GM18519 (cell line): ENCODE measurements around the gene MPLKIP.
"Not testable (repeated sequence)": the region's sequence is repeated elsewhere in the genome, so short reads cannot be mapped to it uniquely, and the experiment has no call there.

Experiments
- ATAC-seq: cut with Tn5 transposase; IDR thresholded peaks from one replicate; pipeline ENCODE4 v1.9.1; 2021; ENCODE audit warnings: mild to moderate bottlenecking, moderate library complexity; ENCODE audit not compliant: unreplicated experiment, low FRiP score

MPLKIP gene

GRCh38 chr7:40134428-40135316, at the start of gene MPLKIP, which contains the start of gene SUGCT:
Gene MPLKIP (minus strand): TSS chr7:40134622. CDS start chr7:40134567, 55 bp downstream.
Gene SUGCT (plus strand): TSS chr7:40135005.
- peak; percentile 85 for ATAC-seq

GRCh38 chr7:40182452-40182851, 48.0 kb upstream of the MPLKIP start:
- ATAC-seq, result no peak

- ATAC-seq, result no peak
Measured at GRCh38 chr7:40177071-40177470, 42.6 kb upstream of the MPLKIP start.

GRCh38 chr7:40175725-40176510, 41.5 kb upstream of the MPLKIP start:
- no peak for ATAC-seq

GRCh38 chr7:40175256-40175655, 40.8 kb upstream of the MPLKIP start:
- not testable (repeated sequence) for ATAC-seq

- not testable (repeated sequence) for ATAC-seq
Measured at GRCh38 chr7:40173121-40173520, 38.7 kb upstream of the MPLKIP start.

GRCh38 chr7:40168266-40168665, 33.8 kb upstream of the MPLKIP start:
- not testable (repeated sequence) for ATAC-seq

GRCh38 chr7:40167291-40167690, 32.9 kb upstream of the MPLKIP start:
- ATAC-seq, result no peak

GRCh38 chr7:40165216-40165615, 30.8 kb upstream of the MPLKIP start:
- ATAC-seq, result no peak

- no peak for ATAC-seq
Measured at GRCh38 chr7:40162516-40162915, 28.1 kb upstream of the MPLKIP start.

- no peak for ATAC-seq
Measured at GRCh38 chr7:40156988-40157387, 22.6 kb upstream of the MPLKIP start.

- no peak for ATAC-seq
Measured at GRCh38 chr7:40151504-40151903, 17.1 kb upstream of the MPLKIP start.

- no peak for ATAC-seq
Measured at GRCh38 chr7:40148671-40149070, 14.2 kb upstream of the MPLKIP start.

- ATAC-seq, result not testable (repeated sequence)
Measured at GRCh38 chr7:40148247-40148580, 13.8 kb upstream of the MPLKIP start.

- no peak for ATAC-seq
Measured at GRCh38 chr7:40147371-40148246, 13.2 kb upstream of the MPLKIP start.

GRCh38 chr7:40145596-40146130, 11.2 kb upstream of the MPLKIP start:
- not testable (repeated sequence) for ATAC-seq

GRCh38 chr7:40141916-40142315, 7.5 kb upstream of the MPLKIP start:
- ATAC-seq, result not testable (repeated sequence)

- ATAC-seq, result not testable (repeated sequence)
Measured at GRCh38 chr7:40139891-40140290, 5.5 kb upstream of the MPLKIP start.

GRCh38 chr7:40138973-40139372, 4.6 kb upstream of the MPLKIP start:
- ATAC-seq, result no peak

- no peak for ATAC-seq
Measured at GRCh38 chr7:40137563-40137962, 3.1 kb upstream of the MPLKIP start.
